ENCODE measurements around the gene TXNDC9. TPM values are rescaled to one million over a fixed set of nuclear protein-coding genes. Genes with fewer than 3 reads are reported as not detected.

The TXNDC9 gene
- total and polyA plus RNA-seq, 2 of the 8 experiments (the other 6 are each of a cell fraction or from before 2014, with no cell fraction given) = 12.9 to 35.6 TPM

DNA sequence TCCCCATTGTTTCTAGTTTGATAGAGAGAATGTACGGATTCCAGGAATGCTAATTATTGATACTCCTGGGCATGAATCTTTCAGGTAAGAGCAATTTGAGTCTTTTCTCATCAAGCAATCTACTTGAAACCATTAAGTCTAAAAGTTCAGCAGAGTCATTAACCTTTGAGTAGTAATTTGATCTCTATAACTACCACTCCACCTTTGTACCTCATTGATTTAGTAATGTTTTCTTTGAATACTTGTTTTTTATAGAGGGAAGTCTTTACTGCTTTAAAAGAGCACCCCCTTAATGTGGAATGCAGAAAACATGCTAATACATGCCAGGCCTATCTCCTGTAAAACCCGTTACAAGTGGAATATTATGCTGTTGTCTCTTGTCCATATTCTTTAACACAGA lies 46.0 kb upstream of the TXNDC9 start:
- Histone ChIP-seq H3K4ac (replicated peaks; ENCODE audit: insufficient read length, low read depth, low read length) (no peak overlapping the region), H3K9ac (replicated peaks in 1 of 4; ENCODE audit: extremely low read depth in 1 of 4, low read depth in 3 of 4, low read length in 3 of 4) (no peak overlapping the region), H2BK120ac (replicated peaks; ENCODE audit: low read depth, low read length) (no peak overlapping the region), H3K4me2 (ENCODE audit: insufficient read depth in 1 of 2, low read depth in 2 of 2, low read length in 2 of 2) (no peak overlapping the region), H3K79me2 (ENCODE audit: control insufficient read depth in 1 of 2, insufficient read depth in 2 of 2, low read length in 2 of 2) (0 out of 4 replicates have a peak, but pooled peaks cover 0 to 2% of the 10 kb centered on the region in 2 experiments), H3K36me3 (ENCODE audit: control insufficient read depth in 2 of 4, insufficient read depth in 4 of 4, low read length in 3 of 4) (peaks cover 2 to 53% (median 26%) of the 10 kb centered on the region in 4 experiments; a peak in 6 of 8 replicates), H3K23ac (ENCODE audit: insufficient read length) (no peak overlapping the region), H3K4me3 (ENCODE audit: extremely low read depth in 1 of 4, insufficient read depth in 2 of 4, low read depth in 3 of 4, low read length in 4 of 4) (no peak overlapping the region), H2BK15ac (ENCODE audit: low read length) (no peak overlapping the region), H3K27me3 (replicated peaks in 1 of 4; ENCODE audit: control insufficient read depth in 3 of 4, extremely low read depth in 1 of 4, insufficient read depth in 3 of 4, low read length in 3 of 4) (no peaks in the 10 kb centered on the region), H3K4me1 (replicated peaks in 1 of 4; ENCODE audit: control insufficient read depth in 3 of 4, insufficient read depth in 4 of 4, low read length in 3 of 4) (no peaks in the 10 kb centered on the region), H2BK20ac (ENCODE audit: low read length) (no peak overlapping the region), H3K23me2 (ENCODE audit: low read depth, low read length) (no peaks in the 10 kb centered on the region; the same call in 1 of the 2 replicates), H2BK12ac (ENCODE audit: low read depth, low read length) (no peak overlapping the region), H4K20me1 (replicated peaks in 1 of 2; ENCODE audit: control insufficient read depth in 1 of 2, insufficient read depth in 2 of 2, low read length in 2 of 2) (no peaks in the 10 kb centered on the region), H3K27ac (ENCODE audit: low read depth, low read length) (no peak overlapping the region), H3K14ac (ENCODE audit: insufficient read length) (no peak overlapping the region), H4K91ac (replicated peaks; ENCODE audit: insufficient read length, low read length) (no peak overlapping the region), H2AFZ (ENCODE audit: low read length) (no peak overlapping the region), H3K9me3 (ENCODE audit: insufficient read depth in 2 of 2, low read depth in 1 of 2, low read length in 1 of 2) (no peaks in the 10 kb centered on the region), H4K8ac (ENCODE audit: extremely low read depth, insufficient read depth, low read length) (no peak overlapping the region), H4K5ac (ENCODE audit: insufficient read length, low read depth, low read length) (no peak overlapping the region), H2BK5ac (ENCODE audit: low read depth, low read length) (no peak overlapping the region), H2AK5ac (ENCODE audit: low read depth, low read length) (no peak overlapping the region), H3K79me1 (ENCODE audit: low read depth, low read length) (0 out of 2 replicates have a peak, but pooled peaks cover 2% of the 10 kb centered on the region), H3K18ac (ENCODE audit: extremely low read depth, low read length) (no peak overlapping the region), H3K56ac (replicated peaks; ENCODE audit: insufficient read length, low read depth, low read length) (no peak overlapping the region)
- FAIRE-seq = no peak
- ChIA-PET CTCF (ENCODE audit: partially characterized antibody) (interaction anchor here (0.6 to 1.2 kb wide), 2 partner anchors 17 to 382 kb away, joined by 3 read pairs; no protein-coding TSS in a partner anchor), POLR2A (ENCODE audit: partially characterized antibody) (no interaction called here)
- 79% methylated on average over 2 of the region's 2 CpGs; no CpG with 5 or more reads in 1 of the 2 experiments for WGBS, 2 experiments (ENCODE audit: extremely low coverage in 1 of 2, insufficient coverage in 1 of 2, insufficient read length in 1 of 2, insufficient replicate concordance in 2 of 2, low coverage in 1 of 2, low lambda C conversion rate in 2 of 2, missing lambda C conversion rate in 1 of 2)
- DNase-seq (ENCODE audit: low read depth in 1 of 2, low spot score in 2 of 2) = no peak
- TF ChIP-seq TEAD4 (IDR thresholded peaks at IDR 0.05; ENCODE audit: low read depth, low read length) (no peak), NANOG (IDR thresholded peaks at IDR 0.05; ENCODE audit: insufficient read depth, low read depth, low read length, poor library complexity, severe bottlenecking) (no peak), SP1 (IDR thresholded peaks at IDR 0.05; ENCODE audit: low read depth, low read length) (no peak), MAX (IDR thresholded peaks at IDR 0.05) (no peak), ATF2 (IDR thresholded peaks at IDR 0.05; ENCODE audit: low read length) (no peak), ZNF274 (IDR thresholded peaks at IDR 0.05; ENCODE audit: borderline replicate concordance, extremely low read depth, low read length) (no peak)
- TF ChIP-seq, protein P1, sequence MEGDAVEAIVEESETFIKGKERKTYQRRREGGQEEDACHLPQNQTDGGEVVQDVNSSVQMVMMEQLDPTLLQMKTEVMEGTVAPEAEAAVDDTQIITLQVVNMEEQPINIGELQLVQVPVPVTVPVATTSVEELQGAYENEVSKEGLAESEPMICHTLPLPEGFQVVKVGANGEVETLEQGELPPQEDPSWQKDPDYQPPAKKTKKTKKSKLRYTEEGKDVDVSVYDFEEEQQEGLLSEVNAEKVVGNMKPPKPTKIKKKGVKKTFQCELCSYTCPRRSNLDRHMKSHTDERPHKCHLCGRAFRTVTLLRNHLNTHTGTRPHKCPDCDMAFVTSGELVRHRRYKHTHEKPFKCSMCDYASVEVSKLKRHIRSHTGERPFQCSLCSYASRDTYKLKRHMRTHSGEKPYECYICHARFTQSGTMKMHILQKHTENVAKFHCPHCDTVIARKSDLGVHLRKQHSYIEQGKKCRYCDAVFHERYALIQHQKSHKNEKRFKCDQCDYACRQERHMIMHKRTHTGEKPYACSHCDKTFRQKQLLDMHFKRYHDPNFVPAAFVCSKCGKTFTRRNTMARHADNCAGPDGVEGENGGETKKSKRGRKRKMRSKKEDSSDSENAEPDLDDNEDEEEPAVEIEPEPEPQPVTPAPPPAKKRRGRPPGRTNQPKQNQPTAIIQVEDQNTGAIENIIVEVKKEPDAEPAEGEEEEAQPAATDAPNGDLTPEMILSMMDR (IDR thresholded peaks at IDR 0.05; ENCODE audit: control extremely low read depth in 1 of 3, insufficient read depth in 1 of 3, low read depth in 1 of 3, low read length in 3 of 3) = no peak
- TF ChIP-seq, protein P2, sequence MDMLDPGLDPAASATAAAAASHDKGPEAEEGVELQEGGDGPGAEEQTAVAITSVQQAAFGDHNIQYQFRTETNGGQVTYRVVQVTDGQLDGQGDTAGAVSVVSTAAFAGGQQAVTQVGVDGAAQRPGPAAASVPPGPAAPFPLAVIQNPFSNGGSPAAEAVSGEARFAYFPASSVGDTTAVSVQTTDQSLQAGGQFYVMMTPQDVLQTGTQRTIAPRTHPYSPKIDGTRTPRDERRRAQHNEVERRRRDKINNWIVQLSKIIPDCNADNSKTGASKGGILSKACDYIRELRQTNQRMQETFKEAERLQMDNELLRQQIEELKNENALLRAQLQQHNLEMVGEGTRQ (IDR thresholded peaks at IDR 0.05; ENCODE audit: low read length) = no peak
